CD4-positive, alpha-beta T cell treated with Interleukin-10 for 1 hour (primary cell): ENCODE data around the gene GYPC.

Experiments
- DNase-seq: peaks from one replicate; pipeline ENCODE4 v3.0.0-alpha.2; 2020

The GYPC gene

DNA sequence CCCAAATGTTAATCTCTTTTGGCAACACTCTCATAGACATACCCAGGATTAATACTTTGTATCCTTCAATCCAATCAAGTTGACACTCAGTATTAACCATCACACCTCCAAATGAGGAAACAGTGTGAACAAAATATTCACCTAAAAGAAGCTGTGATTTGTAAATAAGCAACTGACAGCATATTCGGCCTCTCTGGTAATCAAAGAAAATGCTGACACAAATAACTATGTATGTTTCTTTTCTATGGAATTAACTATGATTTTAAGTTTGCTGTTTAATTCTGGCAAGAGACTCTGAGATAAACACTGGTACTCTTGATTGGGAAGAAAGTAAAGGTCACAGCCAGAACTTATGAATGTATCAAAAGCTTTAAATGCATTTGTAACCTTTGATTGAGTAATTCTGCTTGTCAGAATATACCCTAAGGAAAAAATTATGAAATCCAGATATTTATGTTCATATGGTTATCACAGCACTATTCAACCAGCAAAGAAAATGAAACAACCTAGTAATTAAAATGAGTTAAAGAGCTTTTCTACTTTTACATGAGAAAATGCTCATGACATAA is 3.6 kb upstream of the GYPC start:
- no peak for DNase-seq

DNA sequence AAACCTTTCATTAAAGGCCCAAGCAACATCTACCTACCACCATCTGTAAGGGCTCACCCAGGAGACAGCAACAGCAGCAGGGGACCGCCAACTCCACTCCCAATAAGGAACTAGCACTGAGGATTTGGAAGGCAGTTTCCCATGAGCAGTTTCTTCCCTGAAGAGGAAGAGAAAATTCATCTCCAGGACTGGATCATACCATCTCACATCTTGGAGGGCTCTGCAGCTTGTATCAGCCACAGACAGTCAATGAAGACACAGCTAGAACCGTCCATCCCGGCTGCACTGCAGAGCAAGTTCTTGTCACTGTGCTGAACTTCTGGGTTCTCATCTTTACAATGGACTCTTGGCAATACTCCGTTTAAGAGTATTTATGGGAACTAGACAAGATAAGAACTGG is 2.8 kb upstream of the GYPC start:
- no peak for DNase-seq

GRCh38 chr2:126653761-126654160 is 2.2 kb upstream of the GYPC start:
- no peak for DNase-seq

GRCh38 chr2:126655051-126655450 is 907 bp upstream of the GYPC start:
- no peak for DNase-seq

DNA sequence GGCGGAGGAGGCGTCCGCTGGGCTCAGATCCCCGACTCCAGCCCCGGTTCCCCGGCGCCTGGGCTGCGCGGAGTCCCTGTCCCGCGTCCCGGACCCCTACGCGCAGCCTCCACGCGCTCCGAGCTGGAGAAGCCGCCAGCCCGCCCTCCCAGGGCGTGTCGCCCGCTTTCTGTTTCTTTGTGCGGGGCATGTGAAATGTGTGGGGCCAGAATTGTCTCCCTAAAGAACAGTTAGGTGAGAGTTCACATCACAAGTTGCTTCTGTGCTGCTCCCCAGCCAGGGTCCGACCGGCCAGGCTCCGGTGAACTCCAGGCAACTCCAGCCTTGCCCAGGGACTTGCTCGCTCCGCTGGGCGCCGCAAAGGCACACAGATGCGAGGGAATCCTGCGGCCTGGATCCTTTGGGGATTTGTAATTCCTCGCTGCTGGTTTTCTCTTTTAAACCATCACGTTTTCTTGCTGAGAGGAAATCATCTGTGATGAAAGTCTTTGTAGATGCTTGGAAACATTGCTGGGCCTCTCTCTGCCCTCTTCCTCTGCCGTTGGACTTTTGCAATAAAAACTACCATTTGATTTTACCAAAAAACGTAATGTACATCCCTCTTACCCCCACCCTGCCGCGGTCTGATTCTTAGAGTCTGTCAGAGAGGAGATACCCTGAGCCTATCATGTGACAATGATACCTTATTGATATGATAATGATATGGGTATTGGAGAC is 631 bp downstream of the GYPC start:
- peak; percentile 33 for DNase-seq

DNA sequence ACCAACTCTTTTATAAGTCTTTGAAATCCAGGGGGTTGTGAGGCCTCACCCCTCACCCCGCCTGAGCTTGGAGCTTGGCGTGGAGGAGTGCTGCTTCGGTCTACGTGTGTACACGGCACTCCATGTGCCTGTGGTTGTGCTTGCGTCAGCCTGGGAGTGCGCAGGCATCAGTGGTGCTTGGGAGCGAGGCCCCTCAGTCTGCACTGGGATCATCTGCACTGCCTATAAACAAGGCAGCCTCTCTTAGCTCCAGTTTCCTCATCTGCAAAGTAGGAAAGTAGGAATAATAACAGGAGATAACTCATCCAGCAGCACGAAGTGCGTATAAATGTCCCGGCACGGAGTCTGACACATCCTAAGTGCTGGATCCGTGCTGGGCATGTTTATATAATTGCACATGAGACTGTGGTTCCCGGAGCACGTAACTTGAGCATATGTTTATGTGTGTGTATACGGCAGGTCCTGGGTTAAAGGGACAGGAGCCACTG is 1.2 kb downstream of the GYPC start:
- DNase-seq = peak; percentile 48

DNA sequence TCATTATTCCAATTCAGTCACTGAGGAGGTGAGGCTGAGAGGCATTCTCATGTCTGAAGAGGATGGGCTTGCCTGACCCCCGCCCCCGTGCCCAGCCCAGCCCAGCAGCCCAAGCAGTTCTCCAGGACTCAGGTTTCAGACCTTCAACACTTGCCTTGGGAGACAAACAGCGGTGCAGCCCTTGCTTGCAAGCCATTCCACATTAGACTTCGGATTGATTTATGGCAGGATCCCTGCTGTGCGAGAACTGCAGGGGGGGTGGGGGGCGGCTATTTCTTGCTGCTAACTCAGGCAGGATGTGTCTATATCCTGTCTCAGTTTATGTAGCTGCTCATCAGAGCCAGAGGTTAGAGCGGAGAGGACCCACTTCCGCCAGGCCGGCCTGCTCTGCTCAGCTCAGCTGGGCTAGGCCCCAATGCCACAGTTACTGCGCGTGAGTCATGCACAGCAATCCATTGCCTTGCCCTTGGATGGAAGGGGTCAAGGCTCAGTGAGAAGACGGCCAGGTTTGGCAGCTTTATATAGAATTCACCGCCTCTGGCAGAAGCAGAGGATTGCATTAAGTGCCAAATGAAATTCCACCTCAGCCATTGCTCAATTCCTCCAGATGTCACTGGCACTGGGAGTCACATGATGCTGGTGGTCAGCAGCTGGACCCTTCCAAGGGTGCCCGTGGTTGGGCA is 1.8 kb downstream of the GYPC start:
- peak; percentile 75 for DNase-seq

- DNase-seq = no peak
Observed at GRCh38 chr2:126658319-126658904, 2.5 kb downstream of the GYPC start.

DNA sequence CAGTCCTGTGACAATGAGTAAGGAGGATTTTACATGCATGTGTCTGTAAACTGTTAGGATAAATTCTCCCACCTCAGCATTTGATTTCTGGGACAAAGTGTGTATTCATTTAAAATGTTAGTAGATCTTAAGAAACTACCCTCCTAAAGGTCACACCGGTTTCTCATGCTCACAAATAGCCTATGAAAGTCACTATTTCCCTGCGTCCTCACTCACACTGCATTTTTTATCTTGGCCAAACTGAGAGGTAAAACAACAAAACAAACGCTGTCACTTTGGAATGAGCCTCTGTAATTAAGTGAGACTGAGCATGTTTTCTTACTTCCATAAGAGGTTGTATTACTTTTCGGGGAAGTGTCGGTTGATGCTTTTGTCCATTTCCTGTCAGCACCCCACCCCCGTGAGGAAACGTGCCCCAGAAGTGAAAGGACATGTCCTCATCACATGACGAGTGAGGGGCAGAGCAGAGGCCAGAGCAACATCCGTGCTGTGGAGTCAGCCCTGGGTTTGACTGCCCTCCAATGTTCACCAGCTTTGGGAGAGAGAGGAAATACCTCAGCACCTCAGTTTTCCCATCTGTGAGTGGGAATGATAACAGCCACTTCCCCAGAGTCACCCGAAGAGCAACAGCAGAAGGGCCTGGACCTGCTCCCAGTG is 3.1 kb downstream of the GYPC start:
- DNase-seq = peak; percentile 76

DNA sequence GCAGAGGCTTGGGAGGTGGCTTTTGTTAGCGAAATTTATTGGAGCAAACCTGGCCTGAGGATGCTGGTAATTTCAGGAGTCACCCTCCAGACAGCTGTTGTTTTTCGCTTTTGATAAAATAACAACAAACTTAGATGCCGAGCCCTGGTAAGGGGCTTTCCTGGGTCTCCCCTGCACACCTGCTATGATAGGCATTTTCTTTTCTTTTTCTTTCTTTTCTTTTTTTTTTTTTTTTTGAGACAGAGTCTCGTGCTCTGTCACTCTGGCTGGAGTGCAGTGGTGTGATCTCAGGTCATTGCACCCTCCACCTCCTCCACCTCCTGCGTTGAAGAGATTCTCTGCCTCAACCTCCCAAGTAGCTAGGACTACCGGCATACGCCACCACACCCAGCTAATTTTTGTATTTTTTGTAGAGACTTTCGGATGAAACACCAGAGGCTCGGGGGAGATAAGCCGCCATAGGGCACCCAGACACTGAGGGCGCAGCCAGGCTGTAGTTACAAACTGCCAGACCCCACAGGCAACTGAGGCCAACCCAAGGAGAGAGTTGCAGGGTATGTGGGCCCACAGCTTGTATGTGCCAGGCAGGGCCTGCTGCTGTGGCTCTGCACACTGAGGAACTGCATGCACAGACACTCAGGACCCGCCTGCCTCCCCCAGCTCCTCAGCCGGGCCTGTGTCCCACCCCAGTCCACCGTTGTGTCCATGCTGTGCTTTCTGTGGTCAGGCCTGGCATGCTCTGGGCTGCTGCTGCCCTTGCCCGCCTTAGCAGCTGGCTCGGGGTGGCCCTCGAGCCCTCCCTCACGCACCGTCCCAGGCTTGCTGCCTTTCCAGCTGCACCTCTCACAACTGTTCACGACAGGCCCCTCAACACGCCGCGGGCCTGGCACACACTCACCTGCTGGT is 3.9 kb downstream of the GYPC start:
- DNase-seq = no peak

DNA sequence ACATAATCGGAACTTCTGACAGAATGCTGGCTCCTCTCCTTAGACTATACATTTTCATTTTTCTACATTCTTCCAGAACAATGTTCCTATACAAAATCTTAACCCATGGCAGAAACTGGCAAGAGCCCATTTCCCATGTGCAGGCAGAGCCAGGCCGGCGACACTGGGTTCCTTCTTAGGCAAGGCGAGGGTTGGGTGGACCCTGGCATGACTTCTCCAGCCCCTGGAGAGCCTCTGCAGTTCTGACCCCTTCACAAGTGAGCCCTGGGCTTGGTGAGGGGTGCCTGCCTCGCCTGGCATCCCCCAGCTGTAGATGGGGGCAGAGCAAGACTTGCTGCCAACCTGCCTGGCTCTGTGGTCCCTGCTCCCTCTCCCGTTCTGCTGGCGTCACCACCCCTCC is 5.0 kb downstream of the GYPC start:
- DNase-seq = no peak

- no peak for DNase-seq
Observed at GRCh38 chr2:126661702-126662500, 5.9 kb downstream of the GYPC start.

- DNase-seq = no peak
Observed at GRCh38 chr2:126662621-126663020, 6.7 kb downstream of the GYPC start.

DNA sequence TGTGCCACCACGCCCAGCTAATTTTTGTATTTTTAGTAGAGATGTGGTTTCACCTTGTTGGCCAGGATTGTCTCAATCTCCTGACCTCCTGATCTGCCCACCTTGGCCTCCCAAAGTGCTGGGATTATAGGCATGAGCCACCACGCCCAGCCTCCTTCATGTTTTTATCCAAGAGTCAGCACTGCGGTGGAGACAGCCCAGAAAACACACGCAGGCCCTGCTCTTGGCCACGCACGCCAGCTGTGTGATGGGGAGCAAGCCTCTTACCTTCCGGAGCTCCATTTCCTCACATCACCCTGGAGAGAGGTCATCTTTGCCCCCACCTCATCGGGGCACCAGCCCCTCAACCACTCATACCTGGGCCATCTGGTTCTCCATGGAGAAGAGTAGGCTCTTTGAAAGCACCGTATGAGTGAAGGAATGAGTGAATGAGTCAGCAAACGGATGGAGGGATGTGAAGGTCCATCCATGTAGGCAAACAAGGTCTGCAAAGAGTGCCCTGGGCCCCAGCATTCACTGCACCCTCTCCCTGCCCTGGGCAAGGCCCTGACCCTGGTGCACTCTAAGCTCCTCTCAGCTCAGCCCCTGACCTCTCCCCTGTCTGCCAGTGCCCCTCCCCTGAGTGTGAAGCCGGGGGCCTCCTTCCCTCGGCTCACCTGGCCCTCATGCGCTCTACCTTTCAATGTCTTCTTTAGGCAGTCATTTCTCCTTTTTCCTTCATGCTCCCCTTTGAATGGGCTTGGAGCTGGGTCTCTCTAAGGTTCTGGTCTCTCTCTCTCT is 7.4 kb downstream of the GYPC start:
- DNase-seq = no peak

GRCh38 chr2:126664234-126664633 is 8.3 kb downstream of the GYPC start:
- DNase-seq = peak; percentile 48

- DNase-seq = no peak
Observed at GRCh38 chr2:126664639-126665038, 8.7 kb downstream of the GYPC start.

GRCh38 chr2:126665483-126665882 is 9.5 kb downstream of the GYPC start:
- DNase-seq = no peak

DNA sequence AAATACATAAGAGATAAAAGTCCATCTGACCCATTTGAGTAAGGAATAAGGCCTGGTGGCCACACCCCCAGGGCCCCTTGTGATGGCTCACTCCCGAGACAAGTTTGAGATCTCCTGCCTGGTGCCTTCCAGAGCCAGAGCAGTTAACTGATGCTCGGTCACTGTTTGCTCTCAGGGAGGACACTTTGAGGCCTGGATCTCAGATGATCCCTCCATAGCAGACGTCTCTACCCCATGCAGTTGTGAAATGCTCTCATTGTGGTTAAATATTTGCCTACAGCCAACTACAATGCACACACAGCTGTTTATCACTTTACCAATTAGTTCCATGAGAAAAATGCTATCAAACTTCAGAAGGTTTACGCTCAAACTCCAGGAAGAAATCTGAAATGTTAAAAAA is 12.3 kb downstream of the GYPC start:
- DNase-seq = no peak

DNA sequence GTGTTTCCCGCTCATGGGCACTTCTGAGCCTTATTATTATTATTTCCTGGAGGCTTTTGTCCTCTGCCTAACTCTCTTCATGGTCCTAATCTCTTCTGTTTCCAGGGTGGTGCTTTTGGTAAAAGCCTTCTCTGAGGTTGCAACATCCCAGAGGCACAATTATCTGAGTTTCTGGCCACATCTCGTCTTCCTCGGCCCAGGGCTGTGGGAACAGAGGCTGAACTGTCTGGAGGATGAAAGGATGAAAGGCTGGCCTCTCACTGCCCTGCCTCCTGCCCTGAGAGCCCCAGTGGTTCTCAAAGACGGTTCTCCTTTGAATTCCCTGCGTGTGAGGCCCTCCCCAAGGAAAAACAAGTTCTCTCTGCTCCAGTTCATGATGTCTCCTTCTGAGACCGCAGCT is 13.8 kb downstream of the GYPC start:
- no peak for DNase-seq

DNA sequence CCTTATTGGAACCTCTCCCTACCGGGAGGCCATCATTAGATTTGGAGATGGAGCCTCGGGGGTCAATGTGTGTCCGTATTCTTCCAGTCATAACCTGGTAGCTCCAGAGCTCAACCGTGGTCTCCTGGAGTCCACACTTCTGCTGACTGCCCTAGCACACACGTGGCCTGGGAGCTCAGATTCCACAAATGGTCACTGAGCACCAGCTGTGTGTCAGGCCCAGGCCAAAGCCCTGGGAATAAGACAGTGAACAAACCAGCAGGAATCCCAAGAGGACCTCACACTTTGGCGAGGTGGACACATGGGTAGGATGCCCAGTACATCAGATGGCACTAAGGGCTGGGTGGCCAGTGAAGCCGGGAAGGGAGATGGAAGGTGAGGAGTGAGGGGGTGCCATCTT is 15.5 kb downstream of the GYPC start:
- no peak for DNase-seq
